ENCODE results near the gene TMC8. TPM values are rescaled to one million over a fixed set of nuclear protein-coding genes. Genes with fewer than 3 reads are reported as not detected.

Gene TMC8
- total RNA-seq, 1 donor from 2014 or later = 26.6 TPM

GRCh38 chr17:78106211-78106610, 24.4 kb upstream of the TMC8 start:
- TF ChIP-seq, protein P1, sequence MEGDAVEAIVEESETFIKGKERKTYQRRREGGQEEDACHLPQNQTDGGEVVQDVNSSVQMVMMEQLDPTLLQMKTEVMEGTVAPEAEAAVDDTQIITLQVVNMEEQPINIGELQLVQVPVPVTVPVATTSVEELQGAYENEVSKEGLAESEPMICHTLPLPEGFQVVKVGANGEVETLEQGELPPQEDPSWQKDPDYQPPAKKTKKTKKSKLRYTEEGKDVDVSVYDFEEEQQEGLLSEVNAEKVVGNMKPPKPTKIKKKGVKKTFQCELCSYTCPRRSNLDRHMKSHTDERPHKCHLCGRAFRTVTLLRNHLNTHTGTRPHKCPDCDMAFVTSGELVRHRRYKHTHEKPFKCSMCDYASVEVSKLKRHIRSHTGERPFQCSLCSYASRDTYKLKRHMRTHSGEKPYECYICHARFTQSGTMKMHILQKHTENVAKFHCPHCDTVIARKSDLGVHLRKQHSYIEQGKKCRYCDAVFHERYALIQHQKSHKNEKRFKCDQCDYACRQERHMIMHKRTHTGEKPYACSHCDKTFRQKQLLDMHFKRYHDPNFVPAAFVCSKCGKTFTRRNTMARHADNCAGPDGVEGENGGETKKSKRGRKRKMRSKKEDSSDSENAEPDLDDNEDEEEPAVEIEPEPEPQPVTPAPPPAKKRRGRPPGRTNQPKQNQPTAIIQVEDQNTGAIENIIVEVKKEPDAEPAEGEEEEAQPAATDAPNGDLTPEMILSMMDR (IDR thresholded peaks at IDR 0.05) = no peak
- ATAC-seq = no peak
- Histone ChIP-seq H3K9me3 (no peaks in the 10 kb centered on the region), H3K4me1 (no peaks in the 10 kb centered on the region), H3K27me3 (no peaks in the 10 kb centered on the region), H3K36me3 (peaks cover 70% of the 10 kb centered on the region), H3K4me3 (no peak overlapping the region), H3K27ac (no peak overlapping the region)
- intact Hi-C loops (cut with DNase I) = no loop called here
- no peak for DNase-seq

DNA sequence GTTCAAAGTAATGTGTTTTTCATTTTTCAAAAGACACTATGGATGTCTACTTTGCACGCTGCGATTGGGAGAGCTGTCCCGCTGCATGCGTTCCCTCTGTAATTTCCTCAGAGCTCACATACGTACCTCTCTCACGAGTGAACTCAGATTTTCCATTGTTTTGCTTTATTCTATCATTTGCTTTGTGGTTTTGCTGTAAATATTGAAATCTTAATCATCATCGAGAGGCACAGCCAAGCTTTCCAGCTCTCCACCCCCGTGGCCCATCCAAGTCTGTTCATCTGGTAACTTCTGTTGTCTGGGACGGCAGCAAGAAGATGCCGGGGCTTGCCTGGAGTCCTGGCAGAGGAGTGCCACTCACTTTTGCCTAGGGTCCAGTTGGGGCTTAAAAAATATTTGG, 23.1 kb upstream of the TMC8 start:
- Histone ChIP-seq H3K27ac (no peak overlapping the region), H3K36me3 (peaks cover 69% of the 10 kb centered on the region)
- ATAC-seq = no peak

GRCh38 chr17:78107976-78108725, 22.4 kb upstream of the TMC8 start:
- H3K4me3 ChIP-seq = no peak overlapping the region
- H3K4me1 ChIP-seq = peaks cover 6% of the 10 kb centered on the region
- peaks cover 69% of the 10 kb centered on the region for H3K36me3 ChIP-seq
- no peaks in the 10 kb centered on the region for H3K9me3 ChIP-seq
- ATAC-seq (no peak), DNase-seq (no peak)
- no peaks in the 10 kb centered on the region for H3K27me3 ChIP-seq
- intact Hi-C loops (cut with DNase I) = no loop called here
- H3K27ac ChIP-seq = no peak overlapping the region
- TF ChIP-seq, protein P1 (IDR thresholded peaks at IDR 0.05) = no peak

More for the DNA sequence above, 23.1 kb upstream of the TMC8 start:
- Histone ChIP-seq H3K9me3 (no peaks in the 10 kb centered on the region), H3K4me1 (peaks cover under 1% of the 10 kb centered on the region), H3K27me3 (no peaks in the 10 kb centered on the region), H3K4me3 (no peak overlapping the region)
- no peak for DNase-seq
- intact Hi-C loops (cut with DNase I) = no loop called here
- TF ChIP-seq, protein P1 (IDR thresholded peaks at IDR 0.05) = no peak

- ATAC-seq (no peak), DNase-seq (no peak)
- TF ChIP-seq, protein P1 (IDR thresholded peaks at IDR 0.05) = no peak
- H3K27ac ChIP-seq = no peak overlapping the region
- intact Hi-C loops (cut with DNase I) = no loop called here
- peaks cover 6% of the 10 kb centered on the region for H3K4me1 ChIP-seq
- no peak overlapping the region for H3K4me3 ChIP-seq
- H3K9me3 ChIP-seq = no peaks in the 10 kb centered on the region
- peaks cover 66% of the 10 kb centered on the region for H3K36me3 ChIP-seq
- H3K27me3 ChIP-seq = no peaks in the 10 kb centered on the region
Observed at GRCh38 chr17:78108726-78109488, 21.7 kb upstream of the TMC8 start.

DNA sequence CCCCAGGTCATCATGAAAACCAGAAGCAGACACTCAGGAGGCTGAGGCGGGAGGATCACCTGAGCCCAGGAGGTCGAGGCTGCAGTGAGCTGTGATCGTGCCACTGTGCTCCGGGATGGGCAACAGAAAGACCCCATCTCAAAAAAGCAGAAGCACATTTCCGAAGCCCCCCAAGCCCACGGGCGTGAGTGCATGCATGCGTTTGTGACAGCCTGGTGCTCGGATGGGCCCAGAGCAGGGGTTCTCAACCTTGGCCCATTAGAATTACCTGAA, 21.1 kb upstream of the TMC8 start:
- intact Hi-C loops (cut with DNase I) = no loop called here
- Histone ChIP-seq H3K4me1 (peaks cover 6% of the 10 kb centered on the region), H3K36me3 (peaks cover 61% of the 10 kb centered on the region), H3K4me3 (no peak overlapping the region), H3K27ac (no peak overlapping the region), H3K9me3 (no peaks in the 10 kb centered on the region), H3K27me3 (no peaks in the 10 kb centered on the region)
- no peak for ATAC-seq
- TF ChIP-seq, protein P1 (IDR thresholded peaks at IDR 0.05) = no peak
- DNase-seq = no peak
